SK-MEL-5 (cell line): ENCODE measurements around the gene CCDC71L. TPM values are rescaled to one million over a fixed set of nuclear protein-coding genes. Genes with fewer than 3 reads are reported as not detected.
"Not testable (repeated sequence)": the region's sequence is repeated elsewhere in the genome, so short reads cannot be mapped to it uniquely, and the experiment has no call there.

Experiments used
- DNase-seq: peaks from one replicate; pipeline ENCODE4 v3.0.0-alpha.2; 2016; ENCODE audit warnings: low read depth, low spot score
- in situ Hi-C: cut with HindIII; loops from 2 replicates; pipeline ENCODE4 v1.10.0; 2016; ENCODE audit warnings: low sequenced_read_pairs, high pct_unique_total_duplicates, low pct_unique_long_range_greater_than_20kb
- polyA plus RNA-seq, 2 experiments: library from polyadenylated mRNA; depleted of rRNA; stranded (reverse); fragments of >200 nt; gene quantifications; 2 replicates each; pipeline ENCODE4 v1.2.3, GENCODE V29; 2015
- total RNA-seq: library from RNA; depleted of rRNA; stranded (reverse); fragments of >200 nt; shearing (Covaris generic); gene quantifications from 2 replicates; pipeline ENCODE4 v1.2.3, GENCODE V29; 2014; rRNA removed

CCDC71L gene
- total RNA-seq, result 74.4 and 89.1 TPM in 2 replicates
- polyA plus RNA-seq (2015; cell fraction: cytosol; rRNA removed), result 94.2 and 104 TPM in 2 replicates
- polyA plus RNA-seq (2015; cell fraction: nucleus; rRNA removed), result 76.5 and 98.7 TPM in 2 replicates

DNA sequence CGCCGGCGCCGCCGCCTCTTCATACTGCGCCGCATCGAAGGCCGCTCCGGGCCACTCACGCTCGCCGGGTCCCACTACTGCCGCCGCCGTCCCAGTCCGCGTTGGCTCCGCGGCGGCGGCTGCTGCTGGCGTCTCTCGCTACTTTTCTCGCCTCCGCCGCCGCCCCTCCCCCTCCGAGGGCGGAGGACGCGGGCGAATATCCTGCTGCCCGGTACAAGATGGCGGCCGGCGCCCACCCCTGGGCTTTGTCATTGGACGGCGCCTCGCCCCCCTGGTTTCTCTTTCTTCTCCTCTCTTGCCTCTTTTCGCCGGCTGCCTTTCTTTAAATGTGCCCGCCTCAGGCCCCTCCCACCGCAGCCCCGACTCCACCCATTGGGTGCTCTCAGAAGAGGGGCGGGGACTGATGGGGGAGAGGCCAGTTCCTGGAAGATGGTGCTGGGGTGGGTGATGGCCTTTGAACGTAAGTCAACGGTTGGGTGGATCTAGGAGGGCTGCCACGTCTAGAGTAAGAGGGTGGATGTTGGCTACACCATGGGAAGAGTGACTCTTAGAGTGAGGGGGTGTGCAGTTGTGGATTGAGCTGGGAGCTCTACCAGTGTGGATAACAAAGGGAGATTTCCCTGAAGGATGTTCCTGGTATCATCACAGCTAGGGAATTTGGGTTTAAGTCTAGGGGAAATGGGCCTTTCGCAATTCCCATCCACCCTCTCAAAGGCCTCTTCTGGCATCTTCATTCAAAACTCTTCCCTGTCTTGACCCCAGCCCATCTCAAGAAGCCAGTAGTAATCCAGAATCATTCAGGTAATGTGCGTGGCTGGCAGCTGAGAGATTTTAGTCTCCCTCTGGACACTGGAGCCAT is at the start of gene CCDC71L:
Gene CCDC71L (minus strand): TSS at position 297 of the 859 bp plus-strand sequence. CDS start 262 bp downstream, at position 35.
- in situ Hi-C loops, result no loop called here
- DNase-seq, result peak; percentile 99

DNA sequence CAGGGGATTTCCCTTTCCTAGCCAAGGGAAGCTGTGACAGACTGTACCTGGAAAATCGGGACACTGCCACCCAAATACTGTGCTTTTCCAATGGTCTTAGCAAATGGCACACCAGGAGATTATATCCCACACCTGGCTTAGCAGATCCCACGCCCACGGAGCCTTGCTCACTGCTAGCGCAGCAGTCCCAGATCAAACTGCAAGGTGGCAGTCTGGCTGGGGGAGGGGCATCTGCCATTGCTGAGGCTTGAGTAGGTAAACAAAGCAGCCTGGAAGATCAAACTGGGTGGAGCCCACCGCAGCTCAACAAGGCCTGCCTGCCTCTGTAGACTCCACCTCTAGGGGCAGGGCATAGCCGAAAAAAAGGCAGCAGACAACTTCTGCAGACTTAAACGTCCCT is 48.6 kb upstream of the CCDC71L start:
- DNase-seq, in situ Hi-C loops: not testable (repeated sequence)

DNA sequence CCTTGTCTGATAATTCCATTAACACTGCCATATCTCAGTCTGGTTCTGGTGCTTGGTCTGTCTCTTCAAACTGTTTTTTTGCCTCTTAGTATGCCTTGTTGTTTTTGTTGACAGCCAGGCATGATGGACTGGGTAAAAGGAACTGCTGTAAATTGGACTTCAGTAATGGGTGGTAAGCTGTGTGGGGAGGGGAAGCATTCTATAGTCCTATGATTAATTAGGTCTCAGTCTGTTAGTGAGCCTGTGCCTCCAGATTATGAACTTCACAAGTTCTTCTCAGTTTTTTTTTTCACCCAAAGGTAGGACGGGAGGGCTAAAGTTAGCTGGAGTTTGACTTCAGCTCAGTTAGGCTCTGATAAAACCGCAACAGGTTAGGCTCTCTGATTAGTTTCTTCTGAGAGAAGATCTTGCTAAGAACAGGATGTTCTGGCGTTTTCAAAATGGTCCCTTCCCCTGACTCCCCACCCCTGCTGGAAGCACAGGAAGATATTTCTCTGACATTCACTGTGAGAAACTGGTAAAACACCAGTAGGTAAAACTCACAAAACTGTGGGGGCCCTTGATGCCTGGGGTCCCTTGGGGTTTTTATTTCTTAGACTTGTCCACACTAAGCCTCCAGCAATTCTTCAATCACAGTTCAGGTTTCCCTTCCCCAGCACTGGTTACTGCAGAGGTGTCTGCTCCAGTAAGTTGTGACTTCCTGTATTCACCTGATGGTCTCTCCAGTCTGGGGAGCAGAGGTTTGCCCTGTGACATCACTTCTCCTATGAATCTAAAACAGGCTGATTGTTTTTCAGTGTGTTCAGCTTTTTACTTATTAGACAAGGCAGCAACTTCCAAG is 43.3 kb upstream of the CCDC71L start:
- no peak for DNase-seq
- in situ Hi-C loops, result no loop called here

DNA sequence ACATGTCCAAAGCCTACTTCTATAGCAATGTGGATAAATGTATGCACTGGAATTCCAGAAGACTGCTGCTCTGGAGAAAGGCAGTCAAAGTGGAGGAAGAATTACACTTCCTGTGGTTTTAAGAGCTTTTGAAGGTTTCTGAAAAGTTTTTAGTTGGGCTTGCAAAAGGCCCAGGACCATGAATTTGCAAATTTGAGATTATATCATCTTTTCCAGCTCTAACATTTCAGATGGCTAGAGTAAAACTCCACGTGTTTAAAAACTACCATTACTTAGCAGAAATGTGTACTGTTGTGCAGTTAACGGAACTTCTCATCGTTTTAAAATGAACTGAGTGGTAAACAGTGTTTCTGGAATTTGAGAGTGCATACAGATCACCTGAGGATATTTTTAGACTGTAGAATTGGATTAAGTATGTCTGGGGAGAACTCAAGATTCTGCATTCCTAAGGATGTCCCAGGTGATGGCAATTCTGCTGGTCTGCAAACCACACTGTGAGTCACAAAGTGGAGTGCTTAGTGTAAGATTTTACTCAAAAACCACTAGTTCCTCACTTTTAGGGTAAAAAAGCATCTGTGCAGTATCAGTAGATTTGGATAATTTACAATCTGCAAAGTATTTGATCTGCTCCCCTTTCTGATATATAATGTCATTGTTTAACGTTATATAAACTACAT is 32.9 kb upstream of the CCDC71L start:
- no peak for DNase-seq
- in situ Hi-C loops, result no loop called here

DNA sequence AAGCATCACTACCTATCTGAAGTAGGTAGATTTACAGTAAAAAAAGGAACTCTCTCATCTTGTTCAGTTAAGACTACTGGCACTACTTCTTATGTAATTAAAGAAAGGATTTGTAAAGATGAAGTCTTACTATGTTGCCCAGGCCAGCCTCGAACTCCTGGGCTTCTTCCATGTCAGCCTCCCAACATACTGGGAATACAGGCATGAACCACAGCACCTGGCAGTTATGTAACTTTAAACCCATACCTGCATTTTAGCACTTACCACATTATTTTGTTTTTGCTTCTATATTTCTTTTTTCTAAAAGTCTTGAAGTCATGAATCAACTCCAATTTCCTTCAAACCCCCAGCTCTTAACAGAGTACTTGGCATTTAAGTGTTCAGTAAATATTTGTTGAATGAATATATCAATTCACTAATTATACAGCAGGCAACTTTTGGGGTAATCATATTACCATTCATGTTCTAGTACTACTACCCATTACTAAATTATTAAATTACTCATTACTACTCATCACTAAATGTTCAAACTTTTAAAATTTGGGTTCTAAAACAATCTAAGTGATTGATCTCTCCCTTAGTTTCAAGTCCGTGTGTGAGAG is 31.6 kb upstream of the CCDC71L start:
- DNase-seq, result no peak
- in situ Hi-C loops, result no loop called here

DNA sequence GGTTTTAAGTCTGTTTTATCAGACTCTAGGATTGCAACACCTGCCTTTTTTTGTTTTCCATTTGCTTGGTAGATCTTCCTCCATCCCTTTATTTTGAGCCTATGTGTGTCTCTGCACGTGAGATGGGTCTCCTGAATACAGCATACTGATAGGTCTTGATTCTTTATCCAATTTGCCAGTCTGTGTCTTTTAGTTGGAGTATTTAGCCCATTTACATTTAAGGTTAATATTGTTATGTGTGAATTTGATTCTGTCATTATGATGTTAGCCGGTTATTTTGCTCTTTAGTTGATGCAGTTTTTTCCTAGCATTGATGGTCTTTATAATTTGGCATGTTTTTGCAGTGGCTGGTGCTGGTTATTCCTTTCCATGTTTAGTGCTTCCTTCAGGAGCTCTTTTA is 27.2 kb upstream of the CCDC71L start:
- DNase-seq, in situ Hi-C loops: not testable (repeated sequence)

DNA sequence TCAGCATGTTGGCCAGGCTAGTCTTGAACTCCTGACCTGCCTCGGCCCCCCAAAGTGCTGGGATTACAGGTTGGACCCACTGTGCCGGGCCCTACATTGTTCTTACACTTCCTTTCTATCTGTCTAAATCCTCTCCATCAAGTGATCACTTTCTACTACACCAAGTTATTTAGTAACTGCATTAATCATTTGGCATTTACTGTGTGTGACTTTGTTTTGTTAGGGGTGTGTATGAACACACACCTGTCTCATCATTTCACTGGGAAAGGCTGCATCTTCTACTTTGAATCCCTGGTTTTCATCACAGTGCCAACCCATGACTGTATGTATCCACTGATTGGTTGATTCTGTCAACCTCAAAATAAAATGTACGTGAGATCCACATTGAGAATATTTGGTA is 23.0 kb upstream of the CCDC71L start:
- DNase-seq, result no peak
- in situ Hi-C loops, result no loop called here

DNA sequence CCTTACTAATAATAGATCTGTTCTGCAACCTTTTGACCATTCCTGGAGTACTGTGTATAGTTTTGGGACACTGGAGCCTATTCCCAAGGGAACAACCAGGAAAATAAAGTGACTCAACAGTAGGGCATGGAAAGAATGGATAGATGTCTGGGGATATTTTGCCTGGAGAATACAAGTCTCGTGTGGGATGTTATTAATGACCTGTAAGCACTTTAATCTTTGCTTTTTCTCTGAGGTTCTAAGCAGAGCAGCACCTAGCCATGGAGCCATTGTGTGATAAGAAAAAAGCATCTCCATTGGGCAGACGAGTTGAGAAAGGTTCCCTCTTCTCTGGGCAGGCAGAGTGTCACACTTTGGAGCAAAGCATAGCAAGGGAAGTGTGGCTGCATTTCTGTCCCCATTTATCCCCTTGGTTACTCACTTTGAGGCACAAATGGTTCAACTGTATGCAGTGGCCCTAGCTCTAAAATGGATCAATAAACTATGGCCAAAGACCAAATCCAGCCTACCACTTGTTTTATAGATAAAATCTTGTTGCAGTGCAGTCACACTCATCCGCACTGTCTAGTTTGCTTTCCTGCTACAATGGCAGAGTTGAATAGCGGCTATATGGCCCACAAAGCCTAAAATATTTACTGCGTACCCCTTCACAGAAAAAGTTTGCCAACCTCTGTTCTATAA is 21.0 kb upstream of the CCDC71L start:
- in situ Hi-C loops, result no loop called here
- no peak for DNase-seq

DNA sequence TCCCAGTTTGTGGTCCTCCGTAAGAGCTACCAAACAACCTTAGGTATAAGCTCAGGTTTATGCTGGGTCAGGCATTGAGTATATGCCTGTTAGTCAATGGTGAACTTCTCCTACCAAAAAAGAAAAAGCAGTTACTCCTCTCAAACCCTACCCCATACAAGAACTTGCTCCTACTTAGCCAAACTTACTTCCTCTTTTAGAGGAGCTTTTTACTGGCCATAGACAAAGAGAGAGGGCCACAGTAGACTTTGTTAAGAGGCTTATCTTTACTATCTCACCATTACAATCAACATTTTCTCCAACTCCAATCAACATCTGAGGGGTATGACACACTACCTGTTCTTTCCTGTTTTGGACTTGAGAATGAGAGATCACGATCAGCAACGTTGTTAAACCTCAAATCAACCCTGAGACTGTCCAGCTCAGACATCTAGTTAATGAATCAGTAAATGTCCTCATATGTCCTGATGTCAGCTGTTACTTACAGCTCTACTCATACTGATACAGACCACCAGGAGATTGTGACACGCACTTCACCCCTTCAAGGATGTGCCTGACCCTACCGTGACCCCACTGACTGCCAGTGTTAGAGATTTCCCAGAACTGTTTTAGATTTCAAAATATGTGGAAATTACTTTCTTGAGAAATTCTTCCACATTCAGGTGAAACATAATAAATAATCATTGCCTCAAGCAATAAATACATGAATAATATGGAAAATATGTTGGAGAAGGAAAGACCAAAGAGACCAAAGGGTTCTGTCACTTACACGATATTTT is 18.4 kb upstream of the CCDC71L start:
- no peak for DNase-seq
- in situ Hi-C loops, result no loop called here

DNA sequence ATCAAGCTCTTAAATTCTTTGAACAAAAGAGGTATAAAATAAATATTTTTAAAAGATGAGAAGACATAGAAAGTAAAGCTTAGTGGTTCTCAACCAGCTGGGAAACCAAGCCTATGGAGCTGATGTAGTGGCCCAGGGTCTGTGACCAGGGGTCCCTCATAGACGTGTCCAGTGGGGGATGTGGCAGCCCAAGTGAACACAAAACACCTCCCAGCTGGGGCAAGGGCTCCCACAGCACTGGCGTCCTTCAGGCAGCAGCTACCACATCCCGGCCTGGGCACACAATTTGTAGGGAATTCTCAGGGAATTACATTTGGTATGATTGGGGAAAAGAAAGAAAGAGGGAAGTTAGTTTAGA is 17.8 kb upstream of the CCDC71L start:
- DNase-seq, result no peak
- in situ Hi-C loops, result no loop called here

DNA sequence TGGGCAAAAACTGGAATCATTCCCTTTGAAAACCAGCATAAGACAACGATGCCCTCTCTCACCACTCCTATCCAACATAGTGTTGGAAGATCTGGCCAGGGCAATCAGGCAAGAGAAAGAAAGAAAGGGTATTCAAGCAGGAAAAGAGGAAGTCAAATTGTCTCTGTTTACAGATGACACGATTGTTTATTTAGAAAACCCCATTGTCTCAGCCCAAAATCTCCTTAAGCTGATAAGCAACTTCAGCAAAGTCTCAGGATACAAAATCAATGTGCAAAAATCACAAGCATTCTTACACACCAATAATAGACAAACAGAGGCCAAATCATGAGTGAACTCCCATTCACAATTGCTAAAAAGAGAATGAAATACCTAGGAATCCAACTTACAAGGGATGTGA is 15.5 kb upstream of the CCDC71L start:
- in situ Hi-C loops, result not testable (repeated sequence)

DNA sequence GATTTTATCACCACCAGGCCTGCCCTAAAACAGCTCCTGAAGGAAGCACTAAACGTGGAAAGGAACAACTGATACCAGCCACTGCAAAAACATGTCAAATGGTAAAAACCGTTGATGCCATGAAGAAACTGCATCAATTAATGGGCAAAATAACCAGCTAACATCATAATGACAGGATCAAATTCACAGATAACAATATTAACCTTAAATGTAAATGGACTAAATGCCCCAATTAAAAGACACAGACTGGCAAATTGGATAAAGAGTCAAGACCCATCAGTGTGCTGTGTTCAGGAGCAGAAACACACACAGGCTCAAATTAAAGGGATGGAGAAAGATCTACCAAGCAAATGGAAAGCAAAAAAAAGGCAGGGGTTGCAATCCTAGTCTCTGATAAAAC is 12.7 kb upstream of the CCDC71L start:
- DNase-seq, in situ Hi-C loops: not testable (repeated sequence)

More for the DNA sequence above, 15.5 kb upstream of the CCDC71L start:
- DNase-seq, result not testable (repeated sequence)

DNA sequence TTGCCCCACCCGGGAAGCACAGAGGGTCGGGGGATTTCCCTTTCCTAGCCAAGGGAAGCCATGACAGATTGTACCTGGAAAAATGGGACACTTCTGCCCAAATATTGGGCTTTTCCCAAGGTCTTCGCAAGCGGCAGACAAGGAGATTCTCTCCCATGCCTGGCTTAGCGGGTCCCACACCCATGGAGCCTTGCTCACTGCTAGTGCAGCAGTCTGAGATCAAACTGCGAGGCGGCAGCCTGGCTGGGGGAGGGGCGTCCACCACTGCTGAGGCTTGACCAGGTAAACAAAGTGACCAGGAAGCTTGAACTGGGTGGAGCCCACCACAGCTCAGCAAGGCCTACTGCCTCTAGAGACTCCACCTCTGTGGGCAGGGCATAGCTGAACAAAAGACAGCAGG is 11.0 kb upstream of the CCDC71L start:
- DNase-seq, in situ Hi-C loops: not testable (repeated sequence)

DNA sequence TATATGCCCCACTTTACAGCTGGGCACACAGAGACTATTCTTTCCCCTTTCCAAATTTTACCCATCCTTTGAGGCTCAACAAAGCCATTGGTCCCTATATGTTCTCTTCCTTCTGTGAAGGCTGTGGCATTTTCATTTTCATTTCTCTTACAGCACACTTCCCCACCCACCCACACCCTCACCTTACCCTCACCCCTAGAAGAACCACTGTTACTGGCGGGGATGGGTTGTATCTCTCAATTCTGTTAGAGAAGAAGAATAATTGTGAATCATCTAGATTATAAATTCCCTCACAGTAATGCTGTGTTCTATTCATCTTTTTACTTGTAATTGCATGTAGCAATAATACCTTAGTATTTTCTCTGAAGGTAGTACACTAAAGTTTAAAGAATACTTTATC is 10.2 kb upstream of the CCDC71L start:
- in situ Hi-C loops, result no loop called here
- no peak for DNase-seq

DNA sequence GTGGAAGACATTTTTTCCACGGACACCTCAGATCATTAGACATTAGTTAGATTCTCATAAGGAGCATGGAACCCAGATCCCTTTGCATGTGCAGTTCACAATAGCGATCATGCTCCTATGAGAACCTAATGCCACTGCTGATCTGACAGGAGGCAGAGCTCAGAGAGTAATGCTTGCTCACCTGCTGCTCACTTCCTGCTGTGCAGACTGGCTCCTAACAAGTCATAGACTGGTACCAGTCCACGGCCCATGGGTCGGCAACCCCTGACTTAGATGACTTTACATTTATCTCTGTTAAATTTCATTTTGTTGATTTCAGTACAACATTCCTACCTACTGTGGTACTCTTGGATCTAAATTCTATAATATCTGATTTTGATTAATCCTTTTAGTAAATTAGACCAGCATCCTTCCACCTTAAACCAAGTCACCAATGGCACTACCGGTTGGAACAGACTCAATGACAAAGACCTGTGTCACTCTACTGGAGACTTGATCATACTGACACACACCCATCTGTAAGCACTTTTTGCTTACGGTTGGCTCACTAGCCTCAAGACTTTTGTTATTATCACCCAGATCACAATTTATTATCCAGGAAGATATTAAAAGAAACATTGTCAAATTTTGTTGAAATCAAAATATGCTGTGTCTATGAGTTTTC is 8.0 kb upstream of the CCDC71L start:
- in situ Hi-C loops, result no loop called here
- no peak for DNase-seq

DNA sequence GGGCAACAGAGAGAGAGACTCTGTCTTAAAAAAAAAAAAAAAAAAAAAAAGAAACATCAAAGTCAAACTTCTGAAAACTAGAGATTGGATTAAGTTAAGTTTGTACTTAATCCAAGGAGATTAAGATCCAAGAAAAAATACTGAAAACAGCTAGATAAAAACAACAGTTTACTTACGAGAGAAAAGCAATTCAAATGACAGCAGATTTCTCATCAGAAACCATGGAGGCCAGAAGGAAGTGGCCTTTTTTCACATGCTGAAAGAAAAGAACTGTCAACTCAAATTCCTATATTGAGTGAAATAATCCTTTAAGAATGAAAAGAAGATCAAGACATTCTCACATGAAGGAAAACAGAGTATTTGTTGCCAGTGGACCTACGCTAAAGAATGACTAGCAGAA is 5.4 kb upstream of the CCDC71L start:
- DNase-seq, result no peak
- in situ Hi-C loops, result no loop called here
